Measurements from ENCODE around the gene ADPRHL1. TPM values are rescaled to one million over a fixed set of nuclear protein-coding genes. Genes with fewer than 3 reads are reported as not detected.
"Not testable (repeated sequence)": the region's sequence is repeated elsewhere in the genome, so short reads cannot be mapped to it uniquely, and the experiment has no call there.

Gene ADPRHL1
- total RNA-seq, 1 donor from 2014 or later, result 2.8 TPM

DNA sequence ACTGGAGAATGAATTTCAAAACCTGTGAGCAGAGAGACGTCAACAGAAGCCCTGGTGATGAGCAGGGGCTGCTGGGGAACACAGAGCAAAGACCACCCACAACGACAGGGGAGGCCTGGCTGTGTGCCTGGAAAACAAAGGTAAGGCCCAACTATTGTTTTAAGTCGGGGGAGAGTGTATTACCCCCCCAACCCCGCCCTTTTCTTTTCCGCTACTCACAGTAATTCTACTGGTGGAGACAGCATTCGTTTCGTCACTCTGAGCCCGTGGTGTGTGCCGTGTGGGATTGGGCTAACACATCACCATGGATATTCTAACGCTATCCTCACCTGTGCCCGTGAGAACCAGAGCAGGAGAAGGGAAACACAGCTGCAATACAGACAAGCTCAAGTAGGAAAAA is 18.6 kb upstream of the ADPRHL1 start:
- no peaks in the 10 kb centered on the region for H3K27me3 Mint-ChIP-seq (ENCODE audit: low read depth)
- DNase-seq (ENCODE audit: low read depth, low spot score), result no peak
- no peak overlapping the region for H3K4me3 Mint-ChIP-seq
- no peak for TF ChIP-seq CTCF (conservative IDR thresholded peaks at IDR 0.05)
- no peaks in the 10 kb centered on the region for H3K9me3 Mint-ChIP-seq
- H3K27ac Mint-ChIP-seq (ENCODE audit: unreplicated experiment), result no peak overlapping the region
- peaks cover 13% of the 10 kb centered on the region for H3K4me1 Mint-ChIP-seq
- H3K36me3 Mint-ChIP-seq (ENCODE audit: low read depth), result peaks cover 44% of the 10 kb centered on the region

DNA sequence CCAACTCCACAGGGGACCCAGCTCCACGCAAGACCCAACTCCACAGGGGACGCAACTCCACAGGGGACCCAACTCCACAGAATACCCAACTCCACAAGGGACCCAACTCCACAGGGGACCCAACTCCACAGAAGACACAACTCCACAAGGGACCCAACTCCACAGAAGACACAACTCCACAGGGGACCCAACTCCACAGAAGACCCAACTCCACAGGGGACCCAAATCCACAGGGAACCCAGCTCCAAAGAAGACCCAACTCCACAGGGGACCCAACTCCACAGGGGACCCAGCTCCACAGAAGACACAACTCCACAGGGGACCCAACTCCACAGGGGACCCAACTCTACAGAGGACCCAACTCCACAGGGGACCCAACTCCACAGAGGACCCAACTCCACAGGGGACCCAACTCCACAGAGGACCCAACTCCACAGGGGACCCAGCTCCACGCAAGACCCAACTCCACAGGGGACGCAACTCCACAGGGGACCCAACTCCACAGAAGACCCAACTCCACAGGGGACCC is 17.4 kb upstream of the ADPRHL1 start:
- not testable (repeated sequence) for H3K9me3 Mint-ChIP-seq; H3K4me3 Mint-ChIP-seq; DNase-seq (ENCODE audit: low read depth, low spot score); H3K27me3 Mint-ChIP-seq (ENCODE audit: low read depth); H3K27ac Mint-ChIP-seq (ENCODE audit: unreplicated experiment)
- Mint-ChIP-seq H3K36me3 (ENCODE audit: low read depth) (peaks cover 37% of the 10 kb centered on the region), H3K4me1 (peaks cover 13% of the 10 kb centered on the region)

GRCh38 chr13:113470073-113470472 is 16.8 kb upstream of the ADPRHL1 start:
- H3K27me3 Mint-ChIP-seq (ENCODE audit: low read depth), result no peaks in the 10 kb centered on the region
- no peak for TF ChIP-seq CTCF (conservative IDR thresholded peaks at IDR 0.05)
- H3K9me3 Mint-ChIP-seq, result no peaks in the 10 kb centered on the region
- no peak overlapping the region for H3K4me3 Mint-ChIP-seq
- DNase-seq (ENCODE audit: low read depth, low spot score), result no peak
- no peak overlapping the region for H3K27ac Mint-ChIP-seq (ENCODE audit: unreplicated experiment)
- H3K4me1 Mint-ChIP-seq, result peaks cover 13% of the 10 kb centered on the region
- H3K36me3 Mint-ChIP-seq (ENCODE audit: low read depth), result peaks cover 34% of the 10 kb centered on the region

DNA sequence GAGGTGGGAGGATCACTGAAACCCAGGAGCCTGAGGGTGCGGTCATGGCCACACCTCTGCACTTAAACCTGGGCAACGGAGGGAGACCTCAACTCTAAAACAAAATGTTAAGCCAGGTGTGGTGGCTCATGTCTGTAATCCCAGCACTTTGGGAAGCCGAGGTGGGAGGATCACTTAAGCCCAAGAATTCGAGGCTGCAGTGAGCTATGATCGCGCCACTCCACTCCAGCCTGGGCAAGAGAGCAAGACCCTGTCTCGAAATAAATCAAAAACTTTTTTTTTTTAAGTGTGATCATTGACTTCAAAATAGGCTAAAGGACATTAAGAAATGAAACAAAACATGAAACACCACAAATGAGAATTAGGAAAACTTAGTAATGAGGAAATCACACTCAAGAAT is 16.3 kb upstream of the ADPRHL1 start:
- no peaks in the 10 kb centered on the region for H3K9me3 Mint-ChIP-seq
- no peaks in the 10 kb centered on the region for H3K27me3 Mint-ChIP-seq (ENCODE audit: low read depth)
- no peak for TF ChIP-seq CTCF (conservative IDR thresholded peaks at IDR 0.05)
- no peak for DNase-seq (ENCODE audit: low read depth, low spot score)
- H3K36me3 Mint-ChIP-seq (ENCODE audit: low read depth), result peaks cover 30% of the 10 kb centered on the region
- H3K4me1 Mint-ChIP-seq, result peaks cover 13% of the 10 kb centered on the region
- no peak overlapping the region for H3K27ac Mint-ChIP-seq (ENCODE audit: unreplicated experiment)
- H3K4me3 Mint-ChIP-seq, result no peak overlapping the region

DNA sequence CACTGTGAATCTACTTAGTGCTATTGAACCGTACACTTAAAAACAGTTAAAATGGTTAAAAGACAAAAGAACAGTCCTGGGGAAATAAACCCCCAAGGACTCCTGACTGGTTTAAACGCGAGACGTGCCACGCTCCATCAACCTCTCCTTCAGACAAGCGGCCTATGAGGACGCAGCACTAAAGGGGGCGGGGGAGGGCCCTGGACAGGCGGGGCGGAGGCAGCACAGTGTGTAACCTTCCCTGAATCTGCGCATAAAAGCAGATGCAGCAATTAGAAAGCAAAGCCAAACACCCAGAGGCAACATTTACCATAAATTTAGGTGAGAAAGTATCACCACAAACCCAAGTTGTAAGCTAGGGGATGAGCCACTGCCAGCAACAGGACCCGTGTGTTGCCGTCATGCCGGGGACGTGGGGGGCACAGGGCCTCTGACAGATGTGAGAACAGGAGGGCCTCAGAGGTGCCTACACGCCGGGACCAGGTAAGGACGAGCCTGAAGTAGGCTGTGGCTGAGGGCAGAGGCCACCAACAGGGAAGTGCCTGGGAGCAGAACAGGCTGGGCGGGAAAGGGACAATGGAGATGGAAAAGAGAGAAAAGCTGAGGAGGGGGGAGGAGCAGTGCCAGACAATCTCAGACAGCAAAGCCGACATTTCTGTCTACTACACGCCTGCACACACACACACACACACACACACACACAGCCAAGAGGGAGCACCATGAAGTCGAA is 15.3 kb upstream of the ADPRHL1 start:
- peak overlapping the region; percentile 96 for H3K27ac Mint-ChIP-seq (ENCODE audit: unreplicated experiment)
- H3K4me1 Mint-ChIP-seq, result peaks cover 13% of the 10 kb centered on the region
- peak; percentile 30 for DNase-seq (ENCODE audit: low read depth, low spot score)
- H3K4me3 Mint-ChIP-seq, result peak overlapping the region; percentile 64
- no peak for TF ChIP-seq CTCF (conservative IDR thresholded peaks at IDR 0.05)
- no peaks in the 10 kb centered on the region for H3K27me3 Mint-ChIP-seq (ENCODE audit: low read depth)
- no peaks in the 10 kb centered on the region for H3K9me3 Mint-ChIP-seq
- peaks cover 25% of the 10 kb centered on the region for H3K36me3 Mint-ChIP-seq (ENCODE audit: low read depth)

DNA sequence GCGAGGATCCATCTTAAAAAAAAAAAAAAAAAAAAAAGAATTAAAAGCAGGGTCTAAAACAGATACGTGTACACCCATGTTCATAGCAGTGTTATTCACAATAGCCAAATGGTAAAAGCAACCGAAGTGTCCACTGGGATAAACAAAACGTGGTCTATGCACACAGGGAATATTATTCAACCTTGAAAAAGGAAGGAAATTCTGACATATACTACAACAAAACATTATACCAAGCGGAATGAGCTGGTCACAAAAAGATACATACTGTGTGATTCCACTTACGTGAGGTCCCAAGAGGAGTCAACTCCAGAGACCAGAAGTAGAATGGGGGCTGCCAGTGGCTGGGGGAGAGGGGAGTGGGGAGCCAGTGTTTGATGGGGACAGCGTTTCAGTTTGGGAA is 14.7 kb upstream of the ADPRHL1 start:
- peaks cover 13% of the 10 kb centered on the region for H3K4me1 Mint-ChIP-seq
- peak overlapping the region; percentile 95 for H3K27ac Mint-ChIP-seq (ENCODE audit: unreplicated experiment)
- peaks cover 23% of the 10 kb centered on the region for H3K36me3 Mint-ChIP-seq (ENCODE audit: low read depth)
- TF ChIP-seq CTCF (conservative IDR thresholded peaks at IDR 0.05), result no peak
- no peaks in the 10 kb centered on the region for H3K27me3 Mint-ChIP-seq (ENCODE audit: low read depth)
- H3K4me3 Mint-ChIP-seq, result no peak overlapping the region
- DNase-seq (ENCODE audit: low read depth, low spot score), result no peak
- H3K9me3 Mint-ChIP-seq, result no peaks in the 10 kb centered on the region

Data from neural crest cell (in vitro differentiated cells).